ENCODE measurements around the gene ACER2. TPM values are rescaled to one million over a fixed set of nuclear protein-coding genes. Genes with fewer than 3 reads are reported as not detected.

Gene ACER2
- total and polyA plus RNA-seq, 12 donors: 0.52 to 8.7 (median 3.6) TPM

DNA sequence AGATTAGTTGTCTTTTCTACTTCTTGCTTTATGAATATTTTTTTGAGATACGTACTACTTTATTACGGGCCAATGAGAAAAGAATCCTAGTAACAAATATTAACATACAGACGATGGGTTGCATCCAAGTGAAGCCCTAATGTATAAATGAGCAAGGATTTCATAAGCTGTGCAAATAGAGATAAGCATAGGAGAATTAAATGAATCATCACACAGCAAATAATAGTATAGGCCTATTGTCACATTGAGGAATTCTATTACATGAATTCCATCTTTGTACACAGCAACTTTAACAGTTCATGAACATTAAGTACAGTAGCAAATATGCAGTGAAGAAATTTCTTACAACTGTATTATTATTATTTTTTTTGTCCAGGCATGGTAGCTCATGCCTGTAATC lies 78.0 kb downstream of the ACER2 start:
- peaks cover 0 to 6% (median 0%) of the 10 kb centered on the region in 7 donors for H3K27me3 ChIP-seq
- no peak overlapping the region for H3K27ac ChIP-seq
- no peaks in the 10 kb centered on the region for H3K36me3 ChIP-seq
- no peaks in the 10 kb centered on the region for H3K9me3 ChIP-seq
- ATAC-seq: no peak
- intact Hi-C loops (cut with DNase I): loop anchor here in 2 of 10 donors (10.0 kb wide), 2 partner anchors 438 to 1458 kb away; no protein-coding TSS in a partner anchor
- DNase-seq: no peak
- 93 to 94% methylated on average over 3 of the region's 3 CpGs for WGBS, 2 donors
- no peak overlapping the region for H3K4me3 ChIP-seq
- TF ChIP-seq, protein P1, sequence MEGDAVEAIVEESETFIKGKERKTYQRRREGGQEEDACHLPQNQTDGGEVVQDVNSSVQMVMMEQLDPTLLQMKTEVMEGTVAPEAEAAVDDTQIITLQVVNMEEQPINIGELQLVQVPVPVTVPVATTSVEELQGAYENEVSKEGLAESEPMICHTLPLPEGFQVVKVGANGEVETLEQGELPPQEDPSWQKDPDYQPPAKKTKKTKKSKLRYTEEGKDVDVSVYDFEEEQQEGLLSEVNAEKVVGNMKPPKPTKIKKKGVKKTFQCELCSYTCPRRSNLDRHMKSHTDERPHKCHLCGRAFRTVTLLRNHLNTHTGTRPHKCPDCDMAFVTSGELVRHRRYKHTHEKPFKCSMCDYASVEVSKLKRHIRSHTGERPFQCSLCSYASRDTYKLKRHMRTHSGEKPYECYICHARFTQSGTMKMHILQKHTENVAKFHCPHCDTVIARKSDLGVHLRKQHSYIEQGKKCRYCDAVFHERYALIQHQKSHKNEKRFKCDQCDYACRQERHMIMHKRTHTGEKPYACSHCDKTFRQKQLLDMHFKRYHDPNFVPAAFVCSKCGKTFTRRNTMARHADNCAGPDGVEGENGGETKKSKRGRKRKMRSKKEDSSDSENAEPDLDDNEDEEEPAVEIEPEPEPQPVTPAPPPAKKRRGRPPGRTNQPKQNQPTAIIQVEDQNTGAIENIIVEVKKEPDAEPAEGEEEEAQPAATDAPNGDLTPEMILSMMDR (IDR thresholded peaks at IDR 0.05): no peak
- no peaks in the 10 kb centered on the region for H3K4me1 ChIP-seq

DNA sequence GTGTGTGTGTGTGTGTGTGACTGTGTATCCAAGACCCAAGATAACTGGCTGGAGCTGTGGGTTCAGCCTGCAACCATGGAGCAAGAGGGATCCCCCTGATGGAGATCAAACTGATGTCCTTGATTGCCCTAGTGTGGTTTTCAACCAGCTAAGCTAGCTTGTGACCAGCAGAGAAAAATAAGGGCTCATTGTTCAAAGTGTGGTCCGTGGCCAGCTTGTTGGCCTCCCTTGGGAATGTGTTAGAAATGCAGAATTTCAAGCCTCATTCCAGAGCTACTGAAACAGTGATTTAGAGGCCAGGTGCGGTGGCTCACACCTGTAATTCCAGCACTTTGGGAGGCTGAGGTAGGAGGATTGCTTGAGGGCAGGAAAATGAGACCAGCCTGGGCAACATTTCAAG lies 79.9 kb downstream of the ACER2 start:
- Histone ChIP-seq H3K27ac (no peak overlapping the region), H3K27me3 (peaks cover 0 to 7% (median 0%) of the 10 kb centered on the region in 7 donors), H3K4me1 (peaks cover 0 to 16% (median 11%) of the 10 kb centered on the region in 9 donors), H3K9me3 (no peaks in the 10 kb centered on the region), H3K36me3 (no peaks in the 10 kb centered on the region), H3K4me3 (no peak overlapping the region)
- TF ChIP-seq, protein P1 (IDR thresholded peaks at IDR 0.05): no peak
- WGBS, 2 donors: 64 to 73% methylated on average over 2 of the region's 2 CpGs
- ATAC-seq (no peak), DNase-seq (no peak)
- intact Hi-C loops (cut with DNase I): loop anchor here in 2 of 10 donors (10.0 kb wide), 2 partner anchors 436 to 1456 kb away; no protein-coding TSS in a partner anchor

DNA sequence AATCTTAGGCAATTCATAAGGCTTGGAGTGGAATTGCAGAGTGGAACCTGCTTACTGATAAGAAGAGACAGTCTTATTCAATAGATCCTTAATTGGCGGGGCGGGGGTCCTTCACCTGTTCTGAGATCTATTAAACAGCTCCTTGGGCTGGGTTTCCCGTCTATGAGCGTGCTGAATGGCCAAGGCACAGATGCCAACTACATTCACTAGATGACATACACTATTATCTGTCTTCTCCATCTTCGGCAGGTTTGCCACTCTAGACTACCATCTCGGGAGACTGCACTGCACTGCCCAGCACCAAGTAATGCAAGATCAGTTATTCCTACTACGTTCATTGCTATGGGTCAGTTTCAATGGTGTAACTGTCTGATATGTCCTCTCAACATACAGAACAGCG lies 81.5 kb downstream of the ACER2 start:
- H3K4me3 ChIP-seq: no peak overlapping the region
- DNase-seq: no peak
- H3K27ac ChIP-seq: no peak overlapping the region
- no peaks in the 10 kb centered on the region for H3K9me3 ChIP-seq
- 88 to 93% methylated on average over 8 of the region's 8 CpGs for WGBS, 2 donors
- TF ChIP-seq, protein P1 (IDR thresholded peaks at IDR 0.05): no peak
- H3K4me1 ChIP-seq: peaks cover 0 to 20% (median 11%) of the 10 kb centered on the region in 9 donors
- H3K27me3 ChIP-seq: peaks cover 0 to 9% (median 0%) of the 10 kb centered on the region in 7 donors
- intact Hi-C loops (cut with DNase I): loop anchor here in 5 of 10 donors (5.0 to 10.0 kb wide), 5 partner anchors 147 to 1462 kb away; no protein-coding TSS in a partner anchor
- no peak for ATAC-seq
- H3K36me3 ChIP-seq: no peaks in the 10 kb centered on the region

DNA sequence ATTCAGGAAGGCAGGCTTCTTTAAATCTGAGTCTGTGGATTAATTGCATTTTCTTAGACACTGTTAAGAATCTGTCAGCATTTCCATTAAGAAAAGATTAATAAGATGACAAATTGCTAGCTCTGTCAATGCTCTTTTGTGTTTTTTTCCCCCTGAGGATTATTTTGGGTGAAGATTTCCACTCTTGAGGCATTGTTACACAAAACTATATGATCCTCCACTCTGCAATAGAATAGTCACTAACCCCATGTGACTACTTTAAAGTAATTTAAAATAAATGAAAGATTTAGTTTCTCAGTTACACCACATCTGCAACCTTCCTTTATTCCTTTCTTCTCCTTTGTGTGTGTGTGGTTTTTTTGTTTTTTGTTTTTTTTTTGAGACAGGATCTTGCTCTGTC lies 82.0 kb downstream of the ACER2 start:
- intact Hi-C loops (cut with DNase I): loop anchor here in 5 of 10 donors (5.0 to 10.0 kb wide), 5 partner anchors 146 to 1461 kb away; no protein-coding TSS in a partner anchor
- no peak for DNase-seq
- Histone ChIP-seq H3K27ac (no peak overlapping the region), H3K9me3 (no peaks in the 10 kb centered on the region), H3K36me3 (no peaks in the 10 kb centered on the region), H3K4me1 (peaks cover 0 to 20% (median 11%) of the 10 kb centered on the region in 9 donors), H3K27me3 (peaks cover 0 to 9% (median 0%) of the 10 kb centered on the region in 7 donors), H3K4me3 (no peak overlapping the region)
- ATAC-seq: no peak
- TF ChIP-seq, protein P1 (IDR thresholded peaks at IDR 0.05): no peak
